NB4 (cell line): ENCODE data around the gene ATXN7L3.

Experiments used
- DNase-seq: peaks from one replicate; pipeline ENCODE4 v3.0.0; 2010; ENCODE audit warnings: low read depth
- H3K4me3 ChIP-seq: one replicate; pipeline ENCODE4 v1.5.1; 2011; ENCODE audit warnings: mild to moderate bottlenecking, low read depth, low read length, moderate library complexity
- CTCF ChIP-seq: IDR thresholded peaks from one replicate; pipeline ENCODE4 v1.5.1; 2012; ENCODE audit warnings: low read depth, low read length
- MAX ChIP-seq: IDR thresholded peaks from 2 replicates; pipeline ENCODE4 v1.6.1; 2011; ENCODE audit warnings: low read depth, low read length
- MYC ChIP-seq: IDR thresholded peaks from 2 replicates; pipeline ENCODE4 v1.6.1; 2011; ENCODE audit warnings: low read depth, low read length
- POLR2A ChIP-seq: IDR thresholded peaks from 2 replicates; pipeline ENCODE4 v1.6.1; 2011; ENCODE audit warnings: mild to moderate bottlenecking; ENCODE audit not compliant: insufficient read length; ENCODE audit errors: extremely low read depth

ATXN7L3 gene

GRCh38 chr17:44209786-44210341, 10.2 kb upstream of the ATXN7L3 start:
- peak; percentile 71 for DNase-seq
- no peak overlapping the region for H3K4me3 ChIP-seq
- no peak for TF ChIP-seq CTCF
- no peak for TF ChIP-seq POLR2A
- no peak for TF ChIP-seq MYC
- no peak for TF ChIP-seq MAX

- no peak overlapping the region for H3K4me3 ChIP-seq
- no peak for DNase-seq
- TF ChIP-seq MAX (no peak), POLR2A (no peak), CTCF (no peak), MYC (no peak)
These were observed 8.1 kb upstream of the ATXN7L3 start for GRCh38 chr17:44207743-44208142.

- no peak for TF ChIP-seq MAX
- TF ChIP-seq MYC = no peak
- no peak for TF ChIP-seq CTCF
- TF ChIP-seq POLR2A = no peak
- DNase-seq = no peak
- no peak overlapping the region for H3K4me3 ChIP-seq
These were observed 7.6 kb upstream of the ATXN7L3 start for GRCh38 chr17:44207319-44207718.

- no peak for TF ChIP-seq POLR2A
- TF ChIP-seq MYC = no peak
- TF ChIP-seq MAX = no peak
- TF ChIP-seq CTCF = no peak
- no peak overlapping the region for H3K4me3 ChIP-seq
- no peak for DNase-seq
These were observed 7.1 kb upstream of the ATXN7L3 start for GRCh38 chr17:44206825-44207155.

GRCh38 chr17:44205962-44206824, 6.5 kb upstream of the ATXN7L3 start:
- no peak for TF ChIP-seq POLR2A
- TF ChIP-seq CTCF = peak; percentile 23
- no peak for TF ChIP-seq MAX
- no peak for DNase-seq
- H3K4me3 ChIP-seq = no peak overlapping the region
